K562 (cell line): Measurements from ENCODE around the gene HSPB2. TPM values are rescaled to one million over a fixed set of nuclear protein-coding genes. Genes with fewer than 3 reads are reported as not detected.
A peak's percentile ranks its signal among the peaks of the same experiment; 100 is the strongest.

Experiments
- CTCF ChIP-seq, 3 experiments: IDR thresholded peaks in 2 of 3; conservative IDR thresholded peaks in 1 of 3; 2 replicates each; pipeline ENCODE4 v1.5.1; 2011 to 2012; ENCODE audit warnings: low read length in 3 of 3, mild to moderate bottlenecking in 3 of 3, control low read depth in 2 of 3, improper control_type of control experiment in 1 of 3, inconsistent platforms in 1 of 3, low read depth in 1 of 3, mixed read lengths in 1 of 3, moderate library complexity in 1 of 3; ENCODE audit not compliant: insufficient read depth in 2 of 3
- NR0B1 ChIP-seq: fragments of 450-650 bp; IDR thresholded peaks from one replicate; pipeline ENCODE4 v1.6.1; 2018; ENCODE audit warnings: mild to moderate bottlenecking, moderate library complexity; ENCODE audit not compliant: partially characterized antibody
- XRCC3 ChIP-seq: fragments of 450-650 bp; IDR thresholded peaks from 2 replicates; pipeline ENCODE4 v1.6.1; 2017; ENCODE audit warnings: mild to moderate bottlenecking, moderate library complexity
- ZNF121 ChIP-seq: sonication (generic); formaldehyde crosslinking; conservative IDR thresholded peaks from 2 replicates; pipeline ENCODE4 v1.8.0; 2022; ENCODE audit warnings: missing genetic modification reagents
- ZNF655 ChIP-seq: fragments of 250-450 bp; sonication (Bioruptor Pico); IDR thresholded peaks from 2 replicates; pipeline ENCODE4 v1.5.0; 2021
- ZNF830 ChIP-seq: fragments of 250-450 bp; sonication (Bioruptor Pico); IDR thresholded peaks from 2 replicates; pipeline ENCODE4 v1.5.0; 2021; ENCODE audit warnings: mild to moderate bottlenecking
- polyA plus RNA-seq, 8 experiments: library from polyadenylated mRNA; depleted of rRNA in 4 of 8; stranded (reverse) in 5 of 8; unstranded in 3 of 8; fragments of >200 nt; fragmentation: Nextera tagmentation in 2 of 8; fragmentation: Illumina TruSeq in 1 of 8; extraction: Ambion mirVana in 2 of 8; extraction: Trizol in 1 of 8; gene quantifications; 2 replicates each; pipeline versions ENCODE4 v1.2.1 to v1.2.3, GENCODE V29; 2011 to 2014; ENCODE audit warnings: inconsistent platforms in 1 of 8, missing spikeins in 1 of 8
- total RNA-seq, 7 experiments: library from RNA; depleted of rRNA in 6 of 7; stranded (reverse); fragments of >200 nt in 6 of 7; fragmentation: Illumina TruSeq in 2 of 7; extraction: Trizol in 2 of 7; gene quantifications; 2 replicates each; pipeline versions ENCODE4 v1.2.1 to v1.2.3, GENCODE V29; 2011 to 2021; ENCODE audit warnings: low replicate concordance in 1 of 7

The HSPB2 gene
- total and polyA plus RNA-seq, 9 of the 15 experiments (the other 6 are each of a cell fraction or from before 2014, with no cell fraction given), result 0.06 to 0.35 (median 0.11) TPM; not detected in 5

- TF ChIP-seq CTCF (IDR thresholded peaks at IDR 0.05 in 2 of 3, conservative IDR thresholded peaks at IDR 0.05 in 1 of 3; ENCODE audit: insufficient read depth in 2 of 3, low read depth in 1 of 3, low read length in 3 of 3) (no peak), ZNF655 (CRISPR knock-in tag) (no peak), ZNF121 (CRISPR knock-in tag) (peak; percentile 97), XRCC3 (no peak), NR0B1 (no peak), ZNF830 (CRISPR knock-in tag) (no peak)
These were observed 42.0 kb upstream of the HSPB2 start (continued) for GRCh38 chr11:111870522-111870885.
